ENCODE data around the gene MAD1L1. TPM values are rescaled to one million over a fixed set of nuclear protein-coding genes. Genes with fewer than 3 reads are reported as not detected.

MAD1L1 gene
- total and polyA plus RNA-seq, 2 of the 8 experiments (the other 6 are each of a cell fraction or from before 2014, with no cell fraction given): 40.4 to 44.6 TPM

DNA sequence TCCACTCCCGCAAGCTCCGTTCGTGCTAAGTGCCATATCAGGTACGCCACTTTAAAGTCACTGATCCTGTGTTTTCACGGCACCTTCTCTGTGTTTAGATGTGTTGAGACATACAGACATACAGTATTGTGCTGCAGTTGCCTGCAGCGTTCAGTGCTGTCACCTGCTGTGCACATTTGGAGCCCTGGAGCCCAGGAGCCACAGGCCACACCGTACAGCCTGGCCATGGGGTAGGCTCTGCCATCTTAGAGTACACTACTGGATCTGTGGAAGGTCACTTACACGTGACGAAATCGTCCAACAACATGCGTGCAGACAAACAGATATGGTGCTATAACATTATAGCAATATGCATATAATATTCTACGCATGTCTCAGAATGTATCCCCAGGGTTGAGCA is 451.4 kb downstream of the MAD1L1 start:
- no peak for FAIRE-seq
- ChIA-PET POLR2A (ENCODE audit: partially characterized antibody) (no interaction called here), CTCF (ENCODE audit: partially characterized antibody) (interaction anchor here (0.9 to 1.8 kb wide), 3 partner anchors 14 to 20 kb away, joined by 5 to 10 read pairs (median 8); no protein-coding TSS in a partner anchor)
- no peaks in the 10 kb centered on the region for H3K79me2 ChIP-seq (ENCODE audit: control insufficient read depth in 1 of 2, insufficient read depth in 2 of 2, low read length in 2 of 2)
- H2BK12ac ChIP-seq (ENCODE audit: low read depth, low read length): no peak overlapping the region
- no peak overlapping the region for H4K91ac ChIP-seq (replicated peaks; ENCODE audit: insufficient read length, low read length)
- no peak overlapping the region for H2BK120ac ChIP-seq (replicated peaks; ENCODE audit: low read depth, low read length)
- no peak overlapping the region for H3K4me2 ChIP-seq (ENCODE audit: insufficient read depth in 1 of 2, low read depth in 2 of 2, low read length in 2 of 2)
- H2BK15ac ChIP-seq (ENCODE audit: low read length): no peak overlapping the region
- no peak overlapping the region for H3K56ac ChIP-seq (replicated peaks; ENCODE audit: insufficient read length, low read depth, low read length)
- DNase-seq (ENCODE audit: low read depth in 1 of 2, low spot score in 2 of 2): no peak
- no peak overlapping the region for H2BK5ac ChIP-seq (ENCODE audit: low read depth, low read length)
- H2BK20ac ChIP-seq (ENCODE audit: low read length): no peak overlapping the region
- H2AK5ac ChIP-seq (ENCODE audit: low read depth, low read length): no peak overlapping the region
- H3K36me3 ChIP-seq (ENCODE audit: control insufficient read depth in 2 of 4, insufficient read depth in 4 of 4, low read length in 3 of 4): no peaks in the 10 kb centered on the region
- H2AFZ ChIP-seq (ENCODE audit: low read length): no peak overlapping the region
- TF ChIP-seq SAP30 (IDR thresholded peaks at IDR 0.05; ENCODE audit: insufficient read depth, insufficient replicate concordance, low read length): no peak
- no peak for TF ChIP-seq TEAD4 (IDR thresholded peaks at IDR 0.05; ENCODE audit: low read depth, low read length)
- TF ChIP-seq JUND (IDR thresholded peaks at IDR 0.05; ENCODE audit: low read length): no peak
- TF ChIP-seq TAF1 (IDR thresholded peaks at IDR 0.05; ENCODE audit: low read depth, low read length): no peak
- H3K27ac ChIP-seq (ENCODE audit: low read depth, low read length): no peak overlapping the region
- no peak overlapping the region for H4K8ac ChIP-seq (ENCODE audit: extremely low read depth, insufficient read depth, low read length)
- H3K4me1 ChIP-seq (replicated peaks in 1 of 4; ENCODE audit: control insufficient read depth in 3 of 4, insufficient read depth in 4 of 4, low read length in 3 of 4): no peaks in the 10 kb centered on the region
- H3K18ac ChIP-seq (ENCODE audit: extremely low read depth, low read length): no peak overlapping the region
- H3K9me3 ChIP-seq (ENCODE audit: insufficient read depth in 2 of 2, low read depth in 1 of 2, low read length in 1 of 2): peaks cover 5 to 10% of the 10 kb centered on the region in 2 experiments; a peak in 2 of 4 replicates
- no peak overlapping the region for H3K9ac ChIP-seq (replicated peaks in 1 of 4; ENCODE audit: extremely low read depth in 1 of 4, low read depth in 3 of 4, low read length in 3 of 4)
- no peaks in the 10 kb centered on the region for H3K23me2 ChIP-seq (ENCODE audit: low read depth, low read length)
- H3K14ac ChIP-seq (ENCODE audit: insufficient read length): no peak overlapping the region
- no peak overlapping the region for H3K23ac ChIP-seq (ENCODE audit: insufficient read length)
- no peaks in the 10 kb centered on the region for H3K27me3 ChIP-seq (replicated peaks in 1 of 4; ENCODE audit: control insufficient read depth in 3 of 4, extremely low read depth in 1 of 4, insufficient read depth in 3 of 4, low read length in 3 of 4)
- no peaks in the 10 kb centered on the region for H3K79me1 ChIP-seq (ENCODE audit: low read depth, low read length)
- H3K4ac ChIP-seq (replicated peaks; ENCODE audit: insufficient read length, low read depth, low read length): no peak overlapping the region
- no peaks in the 10 kb centered on the region for H4K20me1 ChIP-seq (replicated peaks in 1 of 2; ENCODE audit: control insufficient read depth in 1 of 2, insufficient read depth in 2 of 2, low read length in 2 of 2)
- 89% methylated on average over 12 of the region's 12 CpGs; no CpG with 5 or more reads in 1 of the 2 experiments for WGBS, 2 experiments (ENCODE audit: extremely low coverage in 1 of 2, insufficient coverage in 1 of 2, insufficient read length in 1 of 2, insufficient replicate concordance in 2 of 2, low coverage in 1 of 2, low lambda C conversion rate in 2 of 2, missing lambda C conversion rate in 1 of 2)
- no peak overlapping the region for H3K4me3 ChIP-seq (ENCODE audit: extremely low read depth in 1 of 4, insufficient read depth in 2 of 4, low read depth in 3 of 4, low read length in 4 of 4)
- H4K5ac ChIP-seq (ENCODE audit: insufficient read length, low read depth, low read length): no peak overlapping the region
